Measurements from ENCODE around the gene RGS6.

The RGS6 gene

DNA sequence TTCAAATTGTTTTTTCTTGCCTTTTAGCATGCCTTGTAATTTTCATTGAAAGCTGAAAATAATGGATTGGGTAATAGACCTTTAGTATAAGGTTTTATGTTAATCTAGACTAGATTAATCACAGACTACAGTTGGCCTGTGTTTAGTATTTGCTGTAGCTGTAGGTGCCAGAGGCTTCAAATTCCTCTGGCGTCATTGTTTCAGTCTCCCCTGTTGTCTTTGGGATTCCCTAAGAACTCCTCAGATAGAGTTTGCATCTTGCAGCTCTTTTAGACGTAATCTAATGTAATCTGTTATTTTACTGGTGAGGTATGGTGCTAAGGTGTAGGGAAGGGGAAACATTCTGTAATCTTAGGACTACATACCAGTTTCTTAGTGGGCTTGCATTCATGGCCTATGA is 113.0 kb downstream of the RGS6 start:
- no peaks in the 10 kb centered on the region for H3K4me1 ChIP-seq (ENCODE audit: control insufficient read depth in 1 of 2, insufficient read depth in 1 of 2, low read depth in 1 of 2, low read length in 1 of 2)
- H3K36me3 ChIP-seq: no peaks in the 10 kb centered on the region
- H3K27ac ChIP-seq: no peak overlapping the region
- no peak overlapping the region for H3K4me3 ChIP-seq (ENCODE audit: low read depth in 1 of 2, low read length in 1 of 2)
- H3K9me3 ChIP-seq: no peaks in the 10 kb centered on the region
- TF ChIP-seq, protein P1, sequence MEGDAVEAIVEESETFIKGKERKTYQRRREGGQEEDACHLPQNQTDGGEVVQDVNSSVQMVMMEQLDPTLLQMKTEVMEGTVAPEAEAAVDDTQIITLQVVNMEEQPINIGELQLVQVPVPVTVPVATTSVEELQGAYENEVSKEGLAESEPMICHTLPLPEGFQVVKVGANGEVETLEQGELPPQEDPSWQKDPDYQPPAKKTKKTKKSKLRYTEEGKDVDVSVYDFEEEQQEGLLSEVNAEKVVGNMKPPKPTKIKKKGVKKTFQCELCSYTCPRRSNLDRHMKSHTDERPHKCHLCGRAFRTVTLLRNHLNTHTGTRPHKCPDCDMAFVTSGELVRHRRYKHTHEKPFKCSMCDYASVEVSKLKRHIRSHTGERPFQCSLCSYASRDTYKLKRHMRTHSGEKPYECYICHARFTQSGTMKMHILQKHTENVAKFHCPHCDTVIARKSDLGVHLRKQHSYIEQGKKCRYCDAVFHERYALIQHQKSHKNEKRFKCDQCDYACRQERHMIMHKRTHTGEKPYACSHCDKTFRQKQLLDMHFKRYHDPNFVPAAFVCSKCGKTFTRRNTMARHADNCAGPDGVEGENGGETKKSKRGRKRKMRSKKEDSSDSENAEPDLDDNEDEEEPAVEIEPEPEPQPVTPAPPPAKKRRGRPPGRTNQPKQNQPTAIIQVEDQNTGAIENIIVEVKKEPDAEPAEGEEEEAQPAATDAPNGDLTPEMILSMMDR (IDR thresholded peaks at IDR 0.05): no peak
- H3K27me3 ChIP-seq: peaks cover 6% of the 10 kb centered on the region

DNA sequence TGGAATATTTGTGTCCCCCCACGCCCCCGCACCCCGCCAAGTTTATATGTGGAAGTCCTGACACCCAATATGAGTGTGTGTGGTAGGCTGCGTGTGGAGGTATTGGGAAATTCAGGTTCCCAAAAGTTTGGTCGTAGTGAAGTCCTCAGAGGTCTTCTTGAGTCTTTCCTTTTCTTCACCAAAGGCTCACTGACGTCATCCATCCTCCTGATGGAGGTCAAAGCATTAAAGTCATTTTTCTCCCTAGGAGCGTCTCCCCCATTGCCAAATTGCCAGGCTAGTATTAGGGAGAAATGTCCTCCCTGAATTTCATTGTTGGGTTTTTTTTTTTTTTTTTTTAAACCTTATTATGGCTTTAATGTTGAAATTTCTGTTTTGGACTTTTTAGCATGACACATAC is 113.7 kb downstream of the RGS6 start:
- H3K4me3 ChIP-seq (ENCODE audit: low read depth in 1 of 2, low read length in 1 of 2): no peak overlapping the region

DNA sequence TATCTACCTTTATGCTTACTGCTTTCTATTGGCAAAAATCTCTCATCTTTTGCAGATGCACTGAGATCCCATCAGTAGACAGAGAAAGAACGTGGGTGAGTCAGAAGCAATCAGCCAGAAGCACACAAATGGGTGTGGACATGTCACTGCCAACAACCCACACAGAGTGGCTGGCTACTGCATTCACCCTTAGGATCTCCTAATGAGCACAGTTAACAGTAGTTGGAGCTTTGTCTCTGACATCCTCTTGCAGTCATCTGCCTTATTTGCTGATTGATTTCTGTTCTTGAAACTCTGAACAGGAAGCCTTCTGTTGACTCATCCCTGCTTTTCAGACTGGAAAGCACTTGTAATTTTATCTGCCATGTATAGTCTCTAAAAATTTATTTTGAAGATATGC is 117.2 kb downstream of the RGS6 start:
- no peak overlapping the region for H3K4me3 ChIP-seq (ENCODE audit: low read depth in 1 of 2, low read length in 1 of 2)
- H3K27me3 ChIP-seq: peaks cover 6% of the 10 kb centered on the region
- H3K9me3 ChIP-seq: no peaks in the 10 kb centered on the region
- no peaks in the 10 kb centered on the region for H3K4me1 ChIP-seq (ENCODE audit: control insufficient read depth in 1 of 2, insufficient read depth in 1 of 2, low read depth in 1 of 2, low read length in 1 of 2)
- no peak overlapping the region for H3K27ac ChIP-seq
- TF ChIP-seq, protein P1 (IDR thresholded peaks at IDR 0.05): no peak
- H3K36me3 ChIP-seq: no peaks in the 10 kb centered on the region

More for the DNA sequence above, 113.7 kb downstream of the RGS6 start:
- TF ChIP-seq, protein P1 (IDR thresholded peaks at IDR 0.05): no peak
- H3K27me3 ChIP-seq: peaks cover 6% of the 10 kb centered on the region
- H3K36me3 ChIP-seq: no peaks in the 10 kb centered on the region
- H3K9me3 ChIP-seq: no peaks in the 10 kb centered on the region
- H3K27ac ChIP-seq: no peak overlapping the region
- no peaks in the 10 kb centered on the region for H3K4me1 ChIP-seq (ENCODE audit: control insufficient read depth in 1 of 2, insufficient read depth in 1 of 2, low read depth in 1 of 2, low read length in 1 of 2)

DNA sequence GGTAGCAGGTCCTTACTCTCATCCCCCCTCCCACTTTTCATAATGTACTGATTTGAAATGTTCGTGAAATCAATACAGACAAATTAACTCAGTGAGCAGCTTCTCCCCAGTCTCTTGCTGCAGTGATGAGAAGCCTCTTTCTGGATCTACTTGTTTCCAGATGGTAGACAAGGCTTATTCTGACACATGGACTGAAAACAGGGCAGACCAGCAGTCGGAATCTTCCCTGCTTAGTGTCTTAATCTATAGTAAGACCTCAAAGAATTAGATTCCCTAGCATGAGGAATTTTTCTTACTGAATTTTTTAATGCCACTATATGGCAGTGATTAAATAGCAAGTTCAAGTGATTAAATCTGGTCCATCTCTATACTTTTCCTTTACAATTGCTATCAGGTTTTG is 120.1 kb downstream of the RGS6 start:
- H3K27ac ChIP-seq: no peak overlapping the region
- no peaks in the 10 kb centered on the region for H3K9me3 ChIP-seq
- H3K4me3 ChIP-seq (ENCODE audit: low read depth in 1 of 2, low read length in 1 of 2): no peak overlapping the region
- no peaks in the 10 kb centered on the region for H3K4me1 ChIP-seq (ENCODE audit: control insufficient read depth in 1 of 2, insufficient read depth in 1 of 2, low read depth in 1 of 2, low read length in 1 of 2)
- H3K36me3 ChIP-seq: no peaks in the 10 kb centered on the region
- H3K27me3 ChIP-seq: peaks cover 6% of the 10 kb centered on the region
- TF ChIP-seq, protein P1 (IDR thresholded peaks at IDR 0.05): no peak

DNA sequence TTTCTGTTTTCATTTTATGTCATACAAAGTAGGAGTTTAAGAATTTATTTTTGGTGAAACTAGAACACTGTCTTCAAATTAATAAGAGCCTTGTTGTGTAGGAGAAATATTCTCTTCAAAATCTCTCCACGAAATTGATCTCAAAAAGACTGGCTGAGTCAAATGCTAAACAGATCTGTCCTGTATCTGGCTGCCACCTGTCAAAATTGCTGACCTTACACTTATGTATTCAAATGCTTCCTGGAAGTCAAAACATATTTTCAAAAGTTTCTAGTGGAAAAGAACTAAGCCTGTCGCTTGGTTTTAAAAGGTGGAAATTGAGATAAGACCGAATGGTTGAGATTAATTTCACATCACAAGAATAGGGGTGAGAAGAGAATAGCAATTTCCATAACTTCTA is 121.4 kb downstream of the RGS6 start:
- H3K27me3 ChIP-seq: peaks cover 6% of the 10 kb centered on the region
- TF ChIP-seq, protein P1 (IDR thresholded peaks at IDR 0.05): no peak
- no peaks in the 10 kb centered on the region for H3K4me1 ChIP-seq (ENCODE audit: control insufficient read depth in 1 of 2, insufficient read depth in 1 of 2, low read depth in 1 of 2, low read length in 1 of 2)
- no peak overlapping the region for H3K27ac ChIP-seq
- no peaks in the 10 kb centered on the region for H3K9me3 ChIP-seq
- H3K36me3 ChIP-seq: no peaks in the 10 kb centered on the region
- H3K4me3 ChIP-seq (ENCODE audit: low read depth in 1 of 2, low read length in 1 of 2): no peak overlapping the region

DNA sequence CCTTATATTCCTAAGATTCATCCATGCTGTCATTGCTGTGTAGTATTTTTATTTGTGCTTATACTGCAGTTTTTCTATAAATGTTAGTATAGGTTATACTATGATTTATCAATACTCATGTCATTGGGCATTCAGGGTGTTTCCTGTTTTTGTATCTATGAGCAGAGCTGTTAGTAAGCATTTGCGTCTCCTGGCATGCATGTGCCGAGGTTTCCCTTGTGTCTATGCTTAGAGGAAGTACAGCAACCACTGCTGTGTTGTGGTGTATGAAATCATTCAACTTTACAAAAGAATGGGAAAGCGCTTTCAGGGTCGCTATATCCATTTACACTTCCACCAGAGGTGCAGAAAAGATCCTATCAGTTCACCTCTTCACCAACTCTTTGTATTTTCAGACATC is 122.7 kb downstream of the RGS6 start:
- Histone ChIP-seq H3K27me3 (no peaks in the 10 kb centered on the region), H3K4me3 (ENCODE audit: low read depth in 1 of 2, low read length in 1 of 2) (no peak overlapping the region), H3K27ac (no peak overlapping the region), H3K4me1 (ENCODE audit: control insufficient read depth in 1 of 2, insufficient read depth in 1 of 2, low read depth in 1 of 2, low read length in 1 of 2) (no peaks in the 10 kb centered on the region), H3K36me3 (no peaks in the 10 kb centered on the region), H3K9me3 (no peaks in the 10 kb centered on the region)
- TF ChIP-seq, protein P1 (IDR thresholded peaks at IDR 0.05): no peak

Measured in neutrophil (primary cell).